Peyer's patch (tissue), 4 donors: ENCODE measurements around the gene CSGALNACT2.

Experiments
- POLR2A ChIP-seq, 2 donors: fragments of 450-650 bp; IDR thresholded peaks; one replicate each; pipeline ENCODE4 v1.5.1; 2017; ENCODE audit warnings: antibody characterized with exemption in 2 of 2, mild to moderate bottlenecking in 2 of 2, moderate library complexity in 2 of 2
- TF ChIP-seq, protein P1 (sequence below), 6 experiments: fragments of 450-650 bp in 4 of 6; fragments of 200-600 bp in 2 of 6; sonication (generic) in 1 of 6; IDR thresholded peaks; one replicate each; pipeline ENCODE4 v1.5.1; 2017 to 2019; ENCODE audit warnings: antibody characterized with exemption in 6 of 6, mild to moderate bottlenecking in 3 of 6, moderate library complexity in 1 of 6

DNA sequence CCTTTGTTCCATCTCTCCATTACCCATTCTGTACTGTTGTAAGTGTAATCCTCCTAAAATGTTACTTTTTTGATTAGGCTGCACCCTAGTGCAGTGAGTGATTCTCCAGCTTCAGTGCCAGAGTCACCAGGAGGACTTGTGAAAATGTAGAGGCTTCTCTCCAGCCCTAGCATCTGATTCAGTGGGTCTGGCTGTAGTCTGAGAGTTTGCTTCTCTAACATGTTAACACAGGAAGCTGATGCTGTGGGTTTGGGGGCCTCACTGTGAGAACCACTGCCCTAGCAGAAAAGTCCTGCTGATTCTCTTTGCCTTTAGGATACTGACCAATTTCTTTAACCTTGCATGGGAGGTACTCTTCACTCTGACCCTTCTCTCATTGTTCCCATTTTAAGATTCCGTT, 24.4 kb downstream of the CSGALNACT2 start:
- TF ChIP-seq, protein P1, sequence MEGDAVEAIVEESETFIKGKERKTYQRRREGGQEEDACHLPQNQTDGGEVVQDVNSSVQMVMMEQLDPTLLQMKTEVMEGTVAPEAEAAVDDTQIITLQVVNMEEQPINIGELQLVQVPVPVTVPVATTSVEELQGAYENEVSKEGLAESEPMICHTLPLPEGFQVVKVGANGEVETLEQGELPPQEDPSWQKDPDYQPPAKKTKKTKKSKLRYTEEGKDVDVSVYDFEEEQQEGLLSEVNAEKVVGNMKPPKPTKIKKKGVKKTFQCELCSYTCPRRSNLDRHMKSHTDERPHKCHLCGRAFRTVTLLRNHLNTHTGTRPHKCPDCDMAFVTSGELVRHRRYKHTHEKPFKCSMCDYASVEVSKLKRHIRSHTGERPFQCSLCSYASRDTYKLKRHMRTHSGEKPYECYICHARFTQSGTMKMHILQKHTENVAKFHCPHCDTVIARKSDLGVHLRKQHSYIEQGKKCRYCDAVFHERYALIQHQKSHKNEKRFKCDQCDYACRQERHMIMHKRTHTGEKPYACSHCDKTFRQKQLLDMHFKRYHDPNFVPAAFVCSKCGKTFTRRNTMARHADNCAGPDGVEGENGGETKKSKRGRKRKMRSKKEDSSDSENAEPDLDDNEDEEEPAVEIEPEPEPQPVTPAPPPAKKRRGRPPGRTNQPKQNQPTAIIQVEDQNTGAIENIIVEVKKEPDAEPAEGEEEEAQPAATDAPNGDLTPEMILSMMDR (IDR thresholded peaks at IDR 0.05): no peak
- no peak for TF ChIP-seq POLR2A (IDR thresholded peaks at IDR 0.05)
